ENCODE data around the gene MRGPRG. TPM values are rescaled to one million over a fixed set of nuclear protein-coding genes. Genes with fewer than 3 reads are reported as not detected.
"Not testable (repeated sequence)": the region's sequence is repeated elsewhere in the genome, so short reads cannot be mapped to it uniquely, and the experiment has no call there.

The MRGPRG gene
- total RNA-seq, 2 donors from 2014 or later: not detected

GRCh38 chr11:3171931-3172560, 46.6 kb downstream of the MRGPRG start:
- H3K36me3 Mint-ChIP-seq: peaks cover 11 to 12% of the 10 kb centered on the region in 2 donors
- DNase-seq (ENCODE audit: low spot score in 2 of 2) (no peak), ATAC-seq (no peak)
- peaks cover 8 to 9% of the 10 kb centered on the region in 2 donors for H3K9me3 Mint-ChIP-seq
- H3K27ac Mint-ChIP-seq: no peak overlapping the region

- H3K9me3 Mint-ChIP-seq: peaks cover 8% of the 10 kb centered on the region in 2 donors
- no peak overlapping the region for H3K27ac Mint-ChIP-seq
- H3K36me3 Mint-ChIP-seq: peaks cover 9 to 10% of the 10 kb centered on the region in 2 donors
- DNase-seq (ENCODE audit: low spot score in 2 of 2): no peak
- ATAC-seq: no peak
These were observed 47.6 kb downstream of the MRGPRG start for GRCh38 chr11:3170756-3171650.

DNA sequence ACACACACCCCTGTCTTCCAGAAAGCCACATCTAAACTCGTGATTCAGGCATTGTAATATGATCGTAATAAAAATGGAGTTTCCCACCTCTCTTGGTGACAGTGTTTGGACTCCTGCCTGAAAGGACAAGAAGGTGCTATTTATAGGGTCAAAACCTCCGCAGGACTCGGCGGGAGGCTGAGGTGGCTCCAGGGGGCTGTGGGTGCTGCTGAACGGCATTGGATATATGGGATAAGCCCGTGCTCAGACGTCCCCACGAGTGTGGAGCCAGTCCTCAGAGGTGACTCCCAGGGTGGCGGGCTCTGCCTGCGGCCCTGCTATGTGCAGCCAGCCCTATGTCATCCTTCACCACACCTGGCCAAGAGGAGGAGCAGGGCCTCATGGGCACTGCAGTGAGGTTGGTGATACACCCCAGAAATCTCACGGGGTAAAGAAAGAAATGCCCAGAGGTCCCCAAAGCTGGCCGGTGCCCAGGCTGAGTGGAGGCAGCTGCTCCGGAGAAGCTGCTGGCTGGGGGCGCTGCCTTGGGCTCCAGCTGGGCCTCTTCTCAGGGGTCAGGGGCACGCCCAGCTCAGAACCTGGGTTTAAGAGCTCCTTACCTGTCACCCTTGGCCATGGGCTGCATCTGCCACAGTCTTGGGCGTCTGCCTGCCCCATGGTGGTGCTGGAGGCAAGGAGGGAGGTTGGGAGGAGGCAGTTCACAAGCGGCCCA, 48.4 kb downstream of the MRGPRG start:
- no peak for DNase-seq (ENCODE audit: low spot score in 2 of 2)
- peaks cover 1 to 2% of the 10 kb centered on the region in 2 donors for H3K36me3 Mint-ChIP-seq

GRCh38 chr11:3169255-3170043, 49.2 kb downstream of the MRGPRG start:
- H3K9me3 Mint-ChIP-seq: no peaks in the 10 kb centered on the region
- H3K36me3 Mint-ChIP-seq: no peaks in the 10 kb centered on the region
- ATAC-seq: peak; percentile 65 to 73
- peak overlapping the region in 1 of 2 donors; percentile 46 for H3K27ac Mint-ChIP-seq
- DNase-seq (ENCODE audit: low spot score in 2 of 2): peak; percentile 27 to 66

More for the DNA sequence above, 48.4 kb downstream of the MRGPRG start:
- ATAC-seq: peak in 1 of 2 donors; percentile 3
- Mint-ChIP-seq H3K9me3 (no peaks in the 10 kb centered on the region), H3K27ac (peak overlapping the region in 1 of 2 donors; percentile 46)

GRCh38 chr11:3168742-3169254, 49.8 kb downstream of the MRGPRG start:
- not testable (repeated sequence) for H3K27ac Mint-ChIP-seq; DNase-seq (ENCODE audit: low spot score in 2 of 2); ATAC-seq; H3K9me3 Mint-ChIP-seq; H3K36me3 Mint-ChIP-seq

Other genes with a start within 250 kb of the MRGPRG start
- gene NAP1L4, start 226.5 kb downstream of the MRGPRG start, total RNA-seq: 100 to 1,000 TPM; 287 to 318 TPM
- 10 to 100 TPM; 86.2 to 87.2 TPM for gene CARS1, start 161.4 kb downstream of the MRGPRG start, total RNA-seq
- gene OSBPL5, start 53.5 kb downstream of the MRGPRG start, total RNA-seq: 10 to 100 TPM in 1 of 2 donors, 1 to 10 TPM in 1; 1.2 to 20.0 TPM
- not detected for gene MRGPRE, start 13.6 kb upstream of the MRGPRG start, total RNA-seq
- 10 to 100 TPM; 23.6 to 37.8 TPM for gene ZNF195, start 160.3 kb upstream of the MRGPRG start, total RNA-seq